Measurements from ENCODE around the gene TSHB.
A peak's percentile ranks its signal among the peaks of the same experiment; 100 is the strongest.

The TSHB gene

DNA sequence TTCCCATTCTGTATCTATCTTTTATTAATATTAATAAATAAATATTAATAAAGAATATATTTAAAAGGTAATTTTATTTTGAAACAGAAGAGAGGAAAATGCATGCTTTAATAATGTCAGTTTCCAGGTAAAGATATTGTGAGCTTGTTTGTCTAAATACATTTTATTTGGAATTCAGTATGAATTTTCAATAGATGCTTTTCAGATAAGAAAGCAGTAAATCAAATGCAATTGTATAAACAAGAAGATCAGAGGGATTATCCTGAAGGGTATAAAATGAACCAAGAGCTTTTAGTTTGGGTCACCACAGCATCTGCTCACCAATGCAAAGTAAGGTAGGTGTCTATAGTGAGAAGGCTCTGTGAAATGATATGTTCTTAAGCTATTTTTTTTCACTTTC, at the start of gene TSHB:
TSHB (plus strand) TSS at position 301 of the 400 bp plus-strand sequence. CDS start 3,537 bp downstream, outside the sequence.
- DNase-seq (ENCODE audit: low read depth) = no peak
- no peak for TF ChIP-seq CTCF (conservative IDR thresholded peaks at IDR 0.05; ENCODE audit: low read length)

GRCh38 chr1:114982251-114982650, 47.4 kb upstream of the TSHB start:
- H3K4me3 ChIP-seq (ENCODE audit: low read length) = no peak overlapping the region
- TF ChIP-seq CTCF (conservative IDR thresholded peaks at IDR 0.05; ENCODE audit: low read length) = no peak
- no peak for DNase-seq (ENCODE audit: low read depth)

More for the DNA sequence above, at the start of gene TSHB:
- no peak within 1 kb of the TSS for H3K4me3 ChIP-seq (ENCODE audit: low read length)

- no peak overlapping the region for H3K4me3 ChIP-seq (ENCODE audit: low read length)
- peak; percentile 26 for DNase-seq (ENCODE audit: low read depth)
- TF ChIP-seq CTCF (conservative IDR thresholded peaks at IDR 0.05; ENCODE audit: low read length) = no peak
Measured at GRCh38 chr1:114986286-114986685, 43.3 kb upstream of the TSHB start.

- no peak overlapping the region for H3K4me3 ChIP-seq (ENCODE audit: low read length)
- TF ChIP-seq CTCF (conservative IDR thresholded peaks at IDR 0.05; ENCODE audit: low read length) = no peak
- no peak for DNase-seq (ENCODE audit: low read depth)
Measured at GRCh38 chr1:114988095-114988494, 41.5 kb upstream of the TSHB start.

- TF ChIP-seq CTCF (conservative IDR thresholded peaks at IDR 0.05; ENCODE audit: low read length) = no peak
- no peak for DNase-seq (ENCODE audit: low read depth)
- no peak overlapping the region for H3K4me3 ChIP-seq (ENCODE audit: low read length)
Measured at GRCh38 chr1:114997510-114998289, 31.9 kb upstream of the TSHB start.

DNA sequence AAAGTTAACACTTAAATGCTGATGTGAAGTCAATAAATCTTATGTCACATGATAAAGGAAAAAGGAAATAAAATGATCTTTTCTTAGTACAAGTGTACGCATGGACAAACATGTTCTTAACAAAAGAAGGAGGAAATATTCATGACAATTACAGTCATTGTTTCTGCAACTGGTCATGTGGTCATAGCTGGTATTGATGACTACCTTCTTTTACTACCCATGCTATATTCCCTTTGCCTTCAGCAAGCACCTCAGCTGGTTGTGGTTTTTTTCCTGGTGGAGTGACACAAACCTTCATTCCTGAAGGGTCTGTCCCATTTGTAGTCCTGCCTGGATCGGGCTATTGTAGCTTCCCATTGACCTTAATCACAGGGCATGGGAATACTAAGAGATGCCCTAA, 23.4 kb upstream of the TSHB start:
- TF ChIP-seq CTCF (conservative IDR thresholded peaks at IDR 0.05; ENCODE audit: low read length) = no peak
- no peak for DNase-seq (ENCODE audit: low read depth)
- H3K4me3 ChIP-seq (ENCODE audit: low read length) = no peak overlapping the region

GRCh38 chr1:115012006-115012405, 17.6 kb upstream of the TSHB start:
- no peak for TF ChIP-seq CTCF (conservative IDR thresholded peaks at IDR 0.05; ENCODE audit: low read length)
- DNase-seq (ENCODE audit: low read depth) = no peak
- H3K4me3 ChIP-seq (ENCODE audit: low read length) = no peak overlapping the region
